T-helper 2 cell treated with Interferon-gamma antibody and Interleukin-4, amounts not matched to agents 5 μg/mL and 100 μg/mL, for 36 hours (primary cell): ENCODE results near the gene KLF15.

Experiments
- DNase-seq: peaks from one replicate; pipeline ENCODE4 v3.0.0; 2021; ENCODE audit warnings: low spot score
- H3K27ac Mint-ChIP-seq: one replicate; pipeline ENCODE4 v1.8.0; 2021; ENCODE audit warnings: mild to moderate bottlenecking, mixed read lengths
- H3K27me3 Mint-ChIP-seq: one replicate; pipeline ENCODE4 v1.8.0; 2021; ENCODE audit warnings: low read depth, mixed read lengths
- H3K36me3 Mint-ChIP-seq: one replicate; pipeline ENCODE4 v1.8.0; 2021; ENCODE audit warnings: low read depth, mixed read lengths
- H3K4me1 Mint-ChIP-seq: one replicate; pipeline ENCODE4 v1.8.0; 2021; ENCODE audit warnings: low read depth, mixed read lengths
- H3K4me3 Mint-ChIP-seq: one replicate; pipeline ENCODE4 v1.8.0; 2022; ENCODE audit warnings: mild to moderate bottlenecking, moderate library complexity, mixed read lengths
- H3K9me3 Mint-ChIP-seq: one replicate; pipeline ENCODE4 v1.8.0; 2021; ENCODE audit warnings: mixed read lengths

Gene KLF15

GRCh38 chr3:126319701-126320295 is 37.4 kb downstream of the KLF15 start:
- no peaks in the 10 kb centered on the region for H3K9me3 Mint-ChIP-seq
- DNase-seq: no peak
- H3K4me3 Mint-ChIP-seq: no peak overlapping the region
- no peaks in the 10 kb centered on the region for H3K36me3 Mint-ChIP-seq
- no peaks in the 10 kb centered on the region for H3K4me1 Mint-ChIP-seq
- peaks cover 2% of the 10 kb centered on the region for H3K27me3 Mint-ChIP-seq
- no peak overlapping the region for H3K27ac Mint-ChIP-seq

- no peak overlapping the region for H3K4me3 Mint-ChIP-seq
- H3K9me3 Mint-ChIP-seq: no peaks in the 10 kb centered on the region
- H3K27me3 Mint-ChIP-seq: peaks cover 2% of the 10 kb centered on the region
- DNase-seq: no peak
- no peaks in the 10 kb centered on the region for H3K36me3 Mint-ChIP-seq
- no peaks in the 10 kb centered on the region for H3K4me1 Mint-ChIP-seq
- H3K27ac Mint-ChIP-seq: no peak overlapping the region
These were observed 39.9 kb downstream of the KLF15 start for GRCh38 chr3:126317029-126317996.

GRCh38 chr3:126316501-126316939 is 40.7 kb downstream of the KLF15 start:
- H3K27me3 Mint-ChIP-seq: peaks cover 2% of the 10 kb centered on the region
- no peak for DNase-seq
- no peaks in the 10 kb centered on the region for H3K36me3 Mint-ChIP-seq
- H3K4me1 Mint-ChIP-seq: no peaks in the 10 kb centered on the region
- no peaks in the 10 kb centered on the region for H3K9me3 Mint-ChIP-seq
- no peak overlapping the region for H3K27ac Mint-ChIP-seq
- H3K4me3 Mint-ChIP-seq: no peak overlapping the region

- no peak overlapping the region for H3K4me3 Mint-ChIP-seq
- DNase-seq: no peak
- peaks cover 2% of the 10 kb centered on the region for H3K27me3 Mint-ChIP-seq
- H3K36me3 Mint-ChIP-seq: no peaks in the 10 kb centered on the region
- no peaks in the 10 kb centered on the region for H3K4me1 Mint-ChIP-seq
- no peaks in the 10 kb centered on the region for H3K9me3 Mint-ChIP-seq
- no peak overlapping the region for H3K27ac Mint-ChIP-seq
These were observed 41.2 kb downstream of the KLF15 start for GRCh38 chr3:126316031-126316461.

- Mint-ChIP-seq H3K4me1 (no peaks in the 10 kb centered on the region), H3K27ac (no peak overlapping the region), H3K27me3 (peaks cover 2% of the 10 kb centered on the region), H3K36me3 (no peaks in the 10 kb centered on the region), H3K4me3 (no peak overlapping the region), H3K9me3 (no peaks in the 10 kb centered on the region)
- no peak for DNase-seq
These were observed 42.2 kb downstream of the KLF15 start for GRCh38 chr3:126314790-126315658.

GRCh38 chr3:126314305-126314789 is 42.9 kb downstream of the KLF15 start:
- no peaks in the 10 kb centered on the region for H3K9me3 Mint-ChIP-seq
- no peak for DNase-seq
- H3K27ac Mint-ChIP-seq: no peak overlapping the region
- H3K4me3 Mint-ChIP-seq: no peak overlapping the region
- no peaks in the 10 kb centered on the region for H3K4me1 Mint-ChIP-seq
- peaks cover 2% of the 10 kb centered on the region for H3K27me3 Mint-ChIP-seq
- no peaks in the 10 kb centered on the region for H3K36me3 Mint-ChIP-seq

- H3K36me3 Mint-ChIP-seq: no peaks in the 10 kb centered on the region
- peaks cover 2% of the 10 kb centered on the region for H3K27me3 Mint-ChIP-seq
- no peak for DNase-seq
- H3K4me3 Mint-ChIP-seq: no peak overlapping the region
- no peak overlapping the region for H3K27ac Mint-ChIP-seq
- no peaks in the 10 kb centered on the region for H3K4me1 Mint-ChIP-seq
- no peaks in the 10 kb centered on the region for H3K9me3 Mint-ChIP-seq
These were observed 43.5 kb downstream of the KLF15 start for GRCh38 chr3:126313580-126314304.

GRCh38 chr3:126313166-126313565 is 44.0 kb downstream of the KLF15 start:
- Mint-ChIP-seq H3K9me3 (no peaks in the 10 kb centered on the region), H3K36me3 (no peaks in the 10 kb centered on the region), H3K4me1 (no peaks in the 10 kb centered on the region), H3K4me3 (no peak overlapping the region), H3K27ac (no peak overlapping the region), H3K27me3 (peaks cover 2% of the 10 kb centered on the region)
- DNase-seq: no peak

- Mint-ChIP-seq H3K9me3 (no peaks in the 10 kb centered on the region), H3K27me3 (no peaks in the 10 kb centered on the region), H3K36me3 (no peaks in the 10 kb centered on the region), H3K4me3 (no peak overlapping the region), H3K4me1 (no peaks in the 10 kb centered on the region), H3K27ac (no peak overlapping the region)
- DNase-seq: no peak
These were observed 44.9 kb downstream of the KLF15 start for GRCh38 chr3:126312341-126312740.

- Mint-ChIP-seq H3K9me3 (no peaks in the 10 kb centered on the region), H3K27ac (no peak overlapping the region), H3K4me1 (no peaks in the 10 kb centered on the region), H3K4me3 (no peak overlapping the region), H3K27me3 (no peaks in the 10 kb centered on the region), H3K36me3 (no peaks in the 10 kb centered on the region)
- DNase-seq: no peak
These were observed 45.8 kb downstream of the KLF15 start for GRCh38 chr3:126311338-126311978.

GRCh38 chr3:126310816-126311215 is 46.4 kb downstream of the KLF15 start:
- no peak overlapping the region for H3K4me3 Mint-ChIP-seq
- DNase-seq: no peak
- no peak overlapping the region for H3K27ac Mint-ChIP-seq
- no peaks in the 10 kb centered on the region for H3K27me3 Mint-ChIP-seq
- H3K36me3 Mint-ChIP-seq: no peaks in the 10 kb centered on the region
- H3K4me1 Mint-ChIP-seq: no peaks in the 10 kb centered on the region
- H3K9me3 Mint-ChIP-seq: no peaks in the 10 kb centered on the region

- H3K4me1 Mint-ChIP-seq: no peaks in the 10 kb centered on the region
- H3K9me3 Mint-ChIP-seq: no peaks in the 10 kb centered on the region
- no peaks in the 10 kb centered on the region for H3K36me3 Mint-ChIP-seq
- no peak overlapping the region for H3K27ac Mint-ChIP-seq
- no peak overlapping the region for H3K4me3 Mint-ChIP-seq
- H3K27me3 Mint-ChIP-seq: no peaks in the 10 kb centered on the region
- no peak for DNase-seq
These were observed 47.1 kb downstream of the KLF15 start for GRCh38 chr3:126309861-126310655.
